ENCODE results near the gene MUC21. TPM values are rescaled to one million over a fixed set of nuclear protein-coding genes. Genes with fewer than 3 reads are reported as not detected.
"Not testable (repeated sequence)": the region's sequence is repeated elsewhere in the genome, so short reads cannot be mapped to it uniquely, and the experiment has no call there.

MUC21 gene
- total and polyA plus RNA-seq, 4 donors: 0.08 TPM; not detected in 3

GRCh38 chr6:31016659-31017299 is 33.3 kb downstream of the MUC21 start:
- Histone ChIP-seq H3K4me3 (ENCODE audit: low read depth, low read length) (no peak overlapping the region), H3K9me3 (ENCODE audit: control insufficient read depth, insufficient read depth, low read length) (peaks cover 5% of the 10 kb centered on the region), H3K36me3 (ENCODE audit: control insufficient read depth, insufficient read depth, low read length) (no peaks in the 10 kb centered on the region), H3K27me3 (ENCODE audit: control insufficient read depth, insufficient read depth, low read length) (no peaks in the 10 kb centered on the region), H3K4me1 (ENCODE audit: control insufficient read depth, insufficient read depth, low read length) (no peaks in the 10 kb centered on the region), H3K27ac (ENCODE audit: low read depth, low read length) (no peak overlapping the region)
- no peak for DNase-seq (ENCODE audit: low read depth in 4 of 6, low spot score in 6 of 6)
- 91% methylated on average over 32 of the region's 36 CpGs for WGBS (ENCODE audit: insufficient coverage)

- no CpG with 5 or more reads among the region's 3 CpGs for WGBS (ENCODE audit: insufficient coverage)
- not testable (repeated sequence) for H3K4me1 ChIP-seq (ENCODE audit: control insufficient read depth, insufficient read depth, low read length); DNase-seq (ENCODE audit: low read depth in 4 of 6, low spot score in 6 of 6); H3K27ac ChIP-seq (ENCODE audit: low read depth, low read length); H3K4me3 ChIP-seq (ENCODE audit: low read depth, low read length); H3K9me3 ChIP-seq (ENCODE audit: control insufficient read depth, insufficient read depth, low read length); H3K27me3 ChIP-seq (ENCODE audit: control insufficient read depth, insufficient read depth, low read length); H3K36me3 ChIP-seq (ENCODE audit: control insufficient read depth, insufficient read depth, low read length)
Measured at GRCh38 chr6:31017436-31017835, 33.9 kb downstream of the MUC21 start.

- no CpG with 5 or more reads among the region's 2 CpGs for WGBS (ENCODE audit: insufficient coverage)
- H3K27ac ChIP-seq (ENCODE audit: low read depth, low read length): no peak overlapping the region
- H3K9me3 ChIP-seq (ENCODE audit: control insufficient read depth, insufficient read depth, low read length): peaks cover 5% of the 10 kb centered on the region
- no peaks in the 10 kb centered on the region for H3K4me1 ChIP-seq (ENCODE audit: control insufficient read depth, insufficient read depth, low read length)
- no peak overlapping the region for H3K4me3 ChIP-seq (ENCODE audit: low read depth, low read length)
- H3K27me3 ChIP-seq (ENCODE audit: control insufficient read depth, insufficient read depth, low read length): no peaks in the 10 kb centered on the region
- no peak for DNase-seq (ENCODE audit: low read depth in 4 of 6, low spot score in 6 of 6)
- H3K36me3 ChIP-seq (ENCODE audit: control insufficient read depth, insufficient read depth, low read length): no peaks in the 10 kb centered on the region
Measured at GRCh38 chr6:31020057-31020456, 36.5 kb downstream of the MUC21 start.

- DNase-seq (ENCODE audit: low read depth in 4 of 6, low spot score in 6 of 6); H3K27me3 ChIP-seq (ENCODE audit: control insufficient read depth, insufficient read depth, low read length); H3K4me3 ChIP-seq (ENCODE audit: low read depth, low read length); H3K27ac ChIP-seq (ENCODE audit: low read depth, low read length); H3K9me3 ChIP-seq (ENCODE audit: control insufficient read depth, insufficient read depth, low read length); H3K36me3 ChIP-seq (ENCODE audit: control insufficient read depth, insufficient read depth, low read length); H3K4me1 ChIP-seq (ENCODE audit: control insufficient read depth, insufficient read depth, low read length): not testable (repeated sequence)
- WGBS (ENCODE audit: insufficient coverage): 86% methylated on average over 26 of the region's 36 CpGs
Measured at GRCh38 chr6:31020631-31021255, 37.2 kb downstream of the MUC21 start.

- H3K27me3 ChIP-seq (ENCODE audit: control insufficient read depth, insufficient read depth, low read length); H3K4me1 ChIP-seq (ENCODE audit: control insufficient read depth, insufficient read depth, low read length); H3K36me3 ChIP-seq (ENCODE audit: control insufficient read depth, insufficient read depth, low read length); DNase-seq (ENCODE audit: low read depth in 4 of 6, low spot score in 6 of 6); H3K27ac ChIP-seq (ENCODE audit: low read depth, low read length); H3K9me3 ChIP-seq (ENCODE audit: control insufficient read depth, insufficient read depth, low read length); H3K4me3 ChIP-seq (ENCODE audit: low read depth, low read length): not testable (repeated sequence)
- 82% methylated on average over 12 of the region's 15 CpGs for WGBS (ENCODE audit: insufficient coverage)
Measured at GRCh38 chr6:31021705-31022531, 38.4 kb downstream of the MUC21 start.

- Histone ChIP-seq H3K27me3 (ENCODE audit: control insufficient read depth, insufficient read depth, low read length) (no peaks in the 10 kb centered on the region), H3K27ac (ENCODE audit: low read depth, low read length) (no peak overlapping the region), H3K36me3 (ENCODE audit: control insufficient read depth, insufficient read depth, low read length) (no peaks in the 10 kb centered on the region), H3K4me3 (ENCODE audit: low read depth, low read length) (no peak overlapping the region), H3K9me3 (ENCODE audit: control insufficient read depth, insufficient read depth, low read length) (no peaks in the 10 kb centered on the region), H3K4me1 (ENCODE audit: control insufficient read depth, insufficient read depth, low read length) (no peaks in the 10 kb centered on the region)
- 84% methylated on average over 4 of the region's 4 CpGs for WGBS (ENCODE audit: insufficient coverage)
- no peak for DNase-seq (ENCODE audit: low read depth in 4 of 6, low spot score in 6 of 6)
Measured at GRCh38 chr6:31025595-31025994, 42.1 kb downstream of the MUC21 start.

GRCh38 chr6:31031095-31031494 is 47.6 kb downstream of the MUC21 start:
- DNase-seq (ENCODE audit: low read depth in 4 of 6, low spot score in 6 of 6): no peak
- Histone ChIP-seq H3K27me3 (ENCODE audit: control insufficient read depth, insufficient read depth, low read length) (no peaks in the 10 kb centered on the region), H3K9me3 (ENCODE audit: control insufficient read depth, insufficient read depth, low read length) (no peaks in the 10 kb centered on the region), H3K4me3 (ENCODE audit: low read depth, low read length) (no peak overlapping the region), H3K4me1 (ENCODE audit: control insufficient read depth, insufficient read depth, low read length) (no peaks in the 10 kb centered on the region), H3K27ac (ENCODE audit: low read depth, low read length) (no peak overlapping the region), H3K36me3 (ENCODE audit: control insufficient read depth, insufficient read depth, low read length) (no peaks in the 10 kb centered on the region)
- WGBS (ENCODE audit: insufficient coverage): 89% methylated on average over 4 of the region's 6 CpGs

- H3K36me3 ChIP-seq (ENCODE audit: control insufficient read depth, insufficient read depth, low read length): no peaks in the 10 kb centered on the region
- no peaks in the 10 kb centered on the region for H3K27me3 ChIP-seq (ENCODE audit: control insufficient read depth, insufficient read depth, low read length)
- H3K4me1 ChIP-seq (ENCODE audit: control insufficient read depth, insufficient read depth, low read length): no peaks in the 10 kb centered on the region
- WGBS (ENCODE audit: insufficient coverage): 94% methylated on average over 4 of the region's 4 CpGs
- no peak overlapping the region for H3K27ac ChIP-seq (ENCODE audit: low read depth, low read length)
- no peak for DNase-seq (ENCODE audit: low read depth in 4 of 6, low spot score in 6 of 6)
- H3K9me3 ChIP-seq (ENCODE audit: control insufficient read depth, insufficient read depth, low read length): no peaks in the 10 kb centered on the region
- no peak overlapping the region for H3K4me3 ChIP-seq (ENCODE audit: low read depth, low read length)
Measured at GRCh38 chr6:31033075-31033474, 49.6 kb downstream of the MUC21 start.

GRCh38 chr6:31035862-31036497 is 52.5 kb downstream of the MUC21 start:
- no peak for DNase-seq (ENCODE audit: low read depth in 4 of 6, low spot score in 6 of 6)
- no CpG with 5 or more reads among the region's 4 CpGs for WGBS (ENCODE audit: insufficient coverage)
- H3K27me3 ChIP-seq (ENCODE audit: control insufficient read depth, insufficient read depth, low read length): no peaks in the 10 kb centered on the region
- no peaks in the 10 kb centered on the region for H3K9me3 ChIP-seq (ENCODE audit: control insufficient read depth, insufficient read depth, low read length)
- H3K27ac ChIP-seq (ENCODE audit: low read depth, low read length): no peak overlapping the region
- no peak overlapping the region for H3K4me3 ChIP-seq (ENCODE audit: low read depth, low read length)
- no peaks in the 10 kb centered on the region for H3K36me3 ChIP-seq (ENCODE audit: control insufficient read depth, insufficient read depth, low read length)
- no peaks in the 10 kb centered on the region for H3K4me1 ChIP-seq (ENCODE audit: control insufficient read depth, insufficient read depth, low read length)
